SU-DHL-6 (cell line): ENCODE results near the gene KCNQ1OT1.

Experiments used
- EZH2phosphoT487 ChIP-seq: fragments of 200-600 bp; sonication (generic), shearing (Covaris generic); conservative IDR thresholded peaks from 2 replicates; pipeline ENCODE4 v1.6.1; 2018; ENCODE audit warnings: mild to moderate bottlenecking, antibody characterized with exemption, low read length, moderate library complexity, mixed read lengths
- TF ChIP-seq, protein P1 (sequence below): fragments of 200-600 bp; sonication (generic); IDR thresholded peaks from one replicate; pipeline ENCODE4 v1.5.1; 2017; ENCODE audit warnings: antibody characterized with exemption, mild to moderate bottlenecking, low read length, moderate library complexity; ENCODE audit not compliant: insufficient read depth, poor library complexity, severe bottlenecking

DNA sequence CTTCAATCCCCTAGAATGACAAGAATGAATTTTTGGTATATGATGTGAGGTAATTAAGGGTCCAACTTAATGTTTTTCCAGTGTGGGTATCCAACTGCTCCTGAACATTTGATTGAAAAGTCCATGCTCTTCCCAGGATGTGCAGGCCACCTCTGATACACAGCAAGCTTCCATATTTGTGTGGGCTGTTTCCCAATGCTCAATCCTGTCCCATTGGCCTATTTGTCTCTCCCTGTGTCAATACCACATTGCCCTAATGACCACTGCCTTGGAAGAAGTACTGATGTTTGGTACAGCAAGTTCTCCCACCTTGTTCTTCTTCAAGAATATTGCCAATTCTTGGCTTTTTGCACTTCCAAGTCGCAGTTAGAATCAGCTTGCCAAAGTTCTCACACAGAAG, 42.9 kb downstream of the KCNQ1OT1 start:
- TF ChIP-seq, protein P1, sequence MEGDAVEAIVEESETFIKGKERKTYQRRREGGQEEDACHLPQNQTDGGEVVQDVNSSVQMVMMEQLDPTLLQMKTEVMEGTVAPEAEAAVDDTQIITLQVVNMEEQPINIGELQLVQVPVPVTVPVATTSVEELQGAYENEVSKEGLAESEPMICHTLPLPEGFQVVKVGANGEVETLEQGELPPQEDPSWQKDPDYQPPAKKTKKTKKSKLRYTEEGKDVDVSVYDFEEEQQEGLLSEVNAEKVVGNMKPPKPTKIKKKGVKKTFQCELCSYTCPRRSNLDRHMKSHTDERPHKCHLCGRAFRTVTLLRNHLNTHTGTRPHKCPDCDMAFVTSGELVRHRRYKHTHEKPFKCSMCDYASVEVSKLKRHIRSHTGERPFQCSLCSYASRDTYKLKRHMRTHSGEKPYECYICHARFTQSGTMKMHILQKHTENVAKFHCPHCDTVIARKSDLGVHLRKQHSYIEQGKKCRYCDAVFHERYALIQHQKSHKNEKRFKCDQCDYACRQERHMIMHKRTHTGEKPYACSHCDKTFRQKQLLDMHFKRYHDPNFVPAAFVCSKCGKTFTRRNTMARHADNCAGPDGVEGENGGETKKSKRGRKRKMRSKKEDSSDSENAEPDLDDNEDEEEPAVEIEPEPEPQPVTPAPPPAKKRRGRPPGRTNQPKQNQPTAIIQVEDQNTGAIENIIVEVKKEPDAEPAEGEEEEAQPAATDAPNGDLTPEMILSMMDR = no peak
- TF ChIP-seq EZH2phosphoT487 = no peak
